Nucleus accumbens (tissue), 56 donors: ENCODE data around the gene PACSIN1.
A peak's percentile ranks its signal among the peaks of the same experiment; 100 is the strongest.

Experiments
- DNase-seq, 56 donors: peaks; one replicate each; lab custom pipeline; 2025; lab: John Stamatoyannopoulos, UW

The PACSIN1 gene

DNA sequence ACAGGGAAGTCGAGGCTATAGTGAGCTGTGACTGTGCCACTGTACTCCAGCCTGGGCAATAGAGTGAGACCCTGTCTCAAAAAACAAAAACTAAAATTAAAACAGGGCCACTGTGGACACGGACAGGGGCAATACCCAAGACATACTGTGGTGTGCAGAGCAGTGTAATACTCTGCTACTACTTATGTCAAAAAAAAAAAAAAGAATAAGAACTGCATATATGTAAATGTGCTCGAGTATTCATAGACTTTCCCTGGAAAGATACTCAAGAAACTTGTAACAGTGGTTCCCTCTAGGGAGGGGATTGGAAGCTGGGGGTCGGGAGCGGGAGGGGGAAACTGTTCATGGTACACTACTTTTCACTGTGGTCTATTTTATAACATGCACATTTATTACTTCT lies 74.3 kb downstream of the PACSIN1 start:
- no peak for DNase-seq

DNA sequence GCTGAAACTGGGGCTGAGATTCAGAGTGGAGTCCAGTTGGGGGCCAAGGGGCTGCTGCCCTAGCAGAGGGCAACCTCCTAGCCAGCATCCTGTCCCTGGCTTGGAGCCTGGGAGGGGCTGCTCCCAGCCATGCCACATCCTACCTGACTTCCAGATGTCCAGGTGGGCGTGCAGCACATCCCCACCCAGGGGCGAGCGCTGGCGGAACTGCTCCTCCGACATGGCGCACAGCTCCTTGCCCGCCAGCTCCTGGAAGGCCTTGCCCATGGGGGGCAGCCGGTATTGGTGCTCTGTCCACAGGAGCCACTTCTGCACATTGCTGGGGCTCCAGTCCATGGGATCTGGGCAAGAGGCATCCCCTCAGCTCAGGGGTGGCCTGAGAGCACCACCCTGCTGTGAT lies 75.0 kb downstream of the PACSIN1 start:
- DNase-seq: no peak

DNA sequence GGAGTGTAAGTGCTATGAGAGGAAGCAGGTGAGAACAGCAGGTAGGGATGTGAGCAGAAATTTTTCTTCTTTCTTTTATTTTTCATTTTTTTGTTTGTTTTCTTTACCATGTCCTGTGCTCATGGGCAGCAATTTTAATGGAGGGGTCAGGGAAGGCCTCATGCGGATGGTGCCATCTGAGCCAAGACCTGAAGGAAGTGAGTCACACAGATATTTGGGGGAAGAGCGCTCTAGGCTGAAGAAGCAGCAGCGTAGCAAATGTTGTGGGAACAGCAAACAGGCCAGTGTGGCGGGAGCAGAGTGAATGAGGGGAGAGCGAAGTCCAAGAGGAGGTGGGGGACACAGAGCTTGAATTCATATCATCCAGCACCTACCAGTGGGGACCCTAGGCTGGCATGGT lies 77.5 kb downstream of the PACSIN1 start:
- no peak for DNase-seq

DNA sequence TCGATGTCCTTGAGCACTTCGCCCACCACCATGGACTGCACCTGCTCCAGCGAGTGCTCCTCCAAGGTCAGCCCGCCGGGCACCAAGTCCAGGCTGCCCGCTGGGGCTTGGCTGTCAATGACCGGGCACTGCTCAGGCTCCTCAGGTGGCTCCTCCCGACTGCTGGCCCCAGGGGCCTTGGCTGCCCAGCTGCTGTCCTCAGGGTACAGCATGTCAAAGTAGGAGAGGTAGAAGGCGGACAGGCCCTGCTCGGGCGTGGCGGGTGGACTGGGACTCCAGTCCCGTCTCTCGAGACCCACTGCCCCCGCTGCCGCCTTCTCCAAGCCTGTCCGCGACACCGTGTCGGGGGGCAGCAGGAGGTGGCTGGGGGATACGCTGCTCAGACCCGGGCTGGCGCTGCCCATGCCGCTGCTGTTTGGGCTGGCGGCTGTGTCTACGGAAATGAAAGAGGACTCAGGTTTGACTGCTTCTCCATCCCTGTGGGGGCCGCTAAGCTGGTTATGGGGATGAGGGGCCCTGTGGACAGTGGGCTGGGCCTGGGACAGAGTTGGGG lies 78.3 kb downstream of the PACSIN1 start:
- no peak for DNase-seq

DNA sequence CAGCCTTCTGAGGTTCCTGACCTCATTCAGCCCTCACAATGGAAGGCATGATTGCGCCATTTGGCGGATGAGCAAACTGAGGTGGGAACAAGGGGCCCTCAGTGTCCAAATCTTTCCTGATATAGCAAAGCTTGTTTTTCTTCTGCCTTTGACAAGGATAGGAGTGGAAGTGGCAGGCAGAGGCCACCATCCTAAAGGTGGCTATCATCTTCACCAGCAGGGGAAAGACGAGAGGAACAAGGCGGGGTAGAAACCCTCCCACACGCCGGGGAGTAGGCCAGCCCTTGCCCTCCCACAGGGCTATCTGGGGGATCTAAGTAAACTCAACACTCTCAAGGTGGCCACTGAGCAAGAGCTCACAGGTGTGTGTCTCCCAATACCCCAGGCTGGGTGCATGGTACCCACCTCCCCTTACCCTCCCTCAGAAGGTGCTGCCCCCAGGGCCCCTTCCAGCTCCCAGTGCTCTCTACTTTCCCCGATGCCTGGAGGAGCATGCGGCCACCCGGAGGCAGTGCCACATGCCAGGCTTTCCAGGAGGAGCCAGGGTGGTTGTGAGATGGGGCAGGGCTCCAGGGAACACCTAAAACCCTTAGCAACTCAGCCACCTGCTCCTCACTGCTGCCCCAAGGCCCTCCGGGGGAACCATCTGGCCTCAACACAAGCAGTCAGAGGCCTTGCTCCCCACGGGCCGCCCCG lies 79.0 kb downstream of the PACSIN1 start:
- no peak for DNase-seq

DNA sequence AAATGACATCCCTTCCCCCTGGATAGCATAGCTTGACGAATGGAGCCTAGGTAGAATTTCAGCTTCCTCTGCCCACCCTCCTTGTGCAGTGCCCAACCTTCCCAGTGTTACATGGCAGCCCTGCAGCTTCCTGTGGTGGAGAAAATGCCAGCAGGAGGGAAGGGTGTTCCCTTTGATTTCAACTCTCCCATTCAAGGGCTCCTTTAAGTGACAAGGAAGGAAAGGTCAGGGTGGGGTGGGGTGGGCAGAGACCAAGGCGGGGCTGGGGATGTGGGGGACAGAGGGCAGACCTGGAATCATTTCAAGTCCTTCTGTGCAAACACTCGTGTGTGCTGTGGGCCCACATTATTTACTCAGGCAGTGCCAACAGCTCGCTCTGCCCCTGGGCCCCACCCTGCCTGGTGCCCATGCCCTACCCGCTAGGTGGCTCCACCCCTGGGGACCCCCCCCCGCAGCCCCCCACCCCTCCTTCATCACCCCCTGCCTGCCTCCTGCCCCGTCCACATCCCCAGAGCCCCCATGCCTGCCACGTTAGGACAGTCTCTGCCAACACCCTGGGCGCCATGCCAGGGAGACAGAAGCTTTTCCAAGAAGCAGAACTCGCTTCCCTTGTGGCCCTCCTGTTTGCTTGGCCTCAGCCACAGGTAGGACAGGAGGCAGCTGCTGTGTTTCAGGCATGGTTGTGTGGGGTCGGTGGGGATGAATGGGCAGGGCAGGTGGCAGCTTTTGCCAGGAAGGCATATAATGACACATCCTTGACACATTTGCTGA lies 80.9 kb downstream of the PACSIN1 start:
- peak in 27 of 56 donors; percentile 2 to 73 (median 26) for DNase-seq

DNA sequence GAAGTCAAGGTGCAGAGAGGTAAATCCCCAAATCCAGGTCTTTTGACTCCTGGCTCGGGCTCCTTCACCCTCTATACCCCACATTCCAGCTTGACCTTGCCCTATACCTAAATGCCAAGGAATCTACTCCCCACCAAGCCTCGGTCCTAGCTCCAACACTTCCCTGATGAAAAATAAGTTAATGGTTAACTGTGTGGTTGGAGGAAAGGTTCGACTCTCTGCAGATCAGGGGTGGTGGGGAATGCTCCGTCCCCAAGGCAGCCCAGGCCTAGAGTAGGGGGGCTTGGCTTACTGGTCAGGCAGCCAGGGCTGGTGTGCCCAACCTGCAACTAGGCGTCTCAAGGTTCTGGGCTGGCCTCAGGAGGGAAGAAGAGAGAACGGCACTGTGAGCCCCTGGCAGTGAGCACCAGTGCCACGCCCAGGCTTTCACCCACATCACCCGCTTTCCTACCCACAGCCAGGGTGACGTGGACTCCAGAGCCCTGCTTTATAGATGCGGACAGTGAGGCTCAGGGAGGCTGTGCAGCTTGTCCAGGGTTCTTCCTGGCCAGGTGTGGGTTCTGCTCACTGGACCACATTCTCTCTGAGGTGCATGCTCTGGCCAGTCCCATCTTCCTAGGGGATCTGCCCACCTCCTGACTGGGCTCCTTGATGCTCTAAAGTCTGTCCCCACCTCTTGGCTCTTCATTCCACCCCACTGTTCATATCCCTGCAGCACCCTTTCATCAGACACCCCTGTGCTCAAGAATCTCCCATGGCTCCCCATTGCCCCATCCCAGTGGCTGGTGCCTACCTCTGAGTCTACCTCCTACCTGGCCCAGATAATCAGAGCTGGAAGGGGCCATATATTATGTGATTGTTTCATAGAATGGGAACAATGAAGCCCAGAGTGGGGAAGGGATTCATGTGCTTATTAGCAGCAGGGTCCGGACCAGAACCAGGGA lies 82.1 kb downstream of the PACSIN1 start:
- no peak for DNase-seq

DNA sequence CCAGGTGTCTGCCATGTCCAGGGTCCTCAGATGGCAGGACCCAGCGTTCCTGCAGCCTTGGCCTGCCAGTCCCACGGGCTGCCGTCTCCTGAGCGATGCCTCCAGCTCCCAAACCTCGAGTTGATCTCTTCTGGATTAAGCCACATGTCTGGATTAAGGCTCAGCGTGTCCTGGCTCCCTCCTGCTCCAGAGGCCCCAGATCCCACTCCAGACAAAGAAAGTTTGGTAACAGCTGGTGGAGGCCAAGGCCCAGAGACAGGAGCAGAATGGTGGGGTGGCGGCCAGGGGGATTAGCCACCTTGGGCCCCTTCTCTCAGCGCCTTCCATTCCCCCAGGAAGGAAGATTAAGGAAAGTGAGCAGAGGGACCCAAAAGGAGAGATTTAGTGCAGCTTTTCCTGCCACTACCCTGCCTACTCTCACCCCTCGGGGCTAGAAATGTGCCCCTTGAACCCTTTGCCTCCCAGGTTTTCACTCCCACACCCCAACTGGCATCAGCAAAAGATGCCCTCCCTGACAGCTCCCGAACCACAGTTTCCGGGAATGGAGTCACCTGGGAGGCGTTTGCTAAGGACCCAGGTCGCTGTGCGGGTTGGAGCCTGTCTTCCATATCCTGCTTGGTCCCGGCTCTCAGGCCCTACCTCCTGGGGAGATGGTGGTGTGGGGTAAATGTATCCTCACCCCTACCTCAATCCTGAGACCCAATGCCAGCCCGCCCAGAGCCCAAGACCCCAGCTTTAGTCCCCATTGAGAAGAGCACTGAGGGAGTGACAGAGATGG lies 83.3 kb downstream of the PACSIN1 start:
- DNase-seq: no peak

DNA sequence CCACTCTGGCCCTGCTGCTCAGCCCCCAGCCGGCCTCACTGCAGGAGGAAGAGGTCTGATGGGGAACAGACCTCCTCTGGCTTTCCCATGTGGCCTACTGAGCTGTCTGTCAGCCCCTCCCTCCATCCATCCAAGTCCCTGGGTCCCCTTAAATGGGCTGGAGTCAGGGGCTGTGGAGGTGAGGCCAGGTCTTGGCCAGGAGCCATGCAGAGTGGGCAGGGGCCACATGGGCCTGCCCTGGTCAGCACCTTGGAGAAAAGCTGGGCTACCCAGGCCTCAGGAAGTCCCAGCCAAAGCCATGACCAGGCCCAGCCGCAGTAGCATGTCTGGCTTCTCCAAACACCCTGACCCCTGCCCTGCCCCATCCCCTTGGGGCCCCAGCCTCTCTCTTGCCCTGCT lies 83.9 kb downstream of the PACSIN1 start:
- DNase-seq: no peak

DNA sequence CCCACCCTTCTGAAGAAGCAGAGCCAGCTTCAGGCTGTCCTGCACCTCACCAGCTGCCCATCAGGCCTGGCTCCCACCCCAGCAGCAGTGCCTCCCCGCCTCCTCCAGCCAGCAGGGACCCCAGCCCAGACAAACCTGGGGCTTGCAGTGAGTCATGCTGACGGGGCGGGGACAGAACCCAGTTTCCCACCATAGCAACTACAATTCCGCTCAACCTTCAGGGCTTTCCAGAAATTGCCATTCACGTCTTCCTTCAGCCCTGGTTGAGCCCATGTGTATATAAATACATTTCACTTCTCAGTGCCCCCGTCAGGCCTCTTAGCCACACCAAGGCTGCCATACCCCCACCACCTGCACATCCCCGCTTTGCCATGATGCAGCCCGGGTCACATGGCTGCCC lies 85.8 kb downstream of the PACSIN1 start:
- no peak for DNase-seq

DNA sequence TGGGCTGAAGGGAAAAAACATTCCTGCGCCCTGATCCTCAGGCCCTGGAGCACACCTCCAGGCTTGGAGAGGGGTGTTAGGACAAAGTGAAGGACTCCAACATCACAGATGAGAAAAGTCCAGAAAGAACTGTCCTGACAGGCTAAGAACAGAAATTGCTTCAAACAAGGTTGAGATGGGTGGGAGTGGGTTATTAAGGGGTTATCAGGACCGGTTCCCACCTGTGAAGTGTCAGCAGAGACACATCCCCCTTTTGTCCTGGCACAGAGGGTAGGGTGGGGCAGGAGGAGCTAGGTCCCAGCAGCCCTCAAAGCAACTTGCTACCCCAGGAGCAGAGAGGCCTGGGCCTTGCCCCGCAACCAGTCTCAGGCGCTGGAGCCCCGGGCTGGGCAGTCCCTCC lies 86.7 kb downstream of the PACSIN1 start:
- DNase-seq: no peak

DNA sequence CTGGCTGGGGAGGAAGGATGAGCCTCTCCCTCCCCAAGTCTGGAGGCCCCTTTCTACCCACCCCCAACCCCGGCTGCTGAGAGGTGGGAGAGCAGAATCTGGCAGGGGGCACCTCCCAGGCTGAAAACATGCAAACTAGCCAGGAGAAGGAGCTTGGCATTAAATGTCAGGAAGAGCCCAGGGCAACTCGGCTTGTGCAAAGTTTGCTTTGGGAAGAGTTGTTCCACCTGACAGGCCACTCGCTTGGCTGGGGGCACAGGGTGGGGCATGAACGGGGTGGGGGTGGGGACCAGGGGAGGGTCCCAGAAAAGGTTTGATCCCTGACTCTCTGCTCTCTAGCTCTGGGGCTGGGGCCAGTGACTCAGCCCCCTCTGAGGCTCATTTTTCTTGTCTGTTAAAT lies 87.3 kb downstream of the PACSIN1 start:
- DNase-seq: no peak

DNA sequence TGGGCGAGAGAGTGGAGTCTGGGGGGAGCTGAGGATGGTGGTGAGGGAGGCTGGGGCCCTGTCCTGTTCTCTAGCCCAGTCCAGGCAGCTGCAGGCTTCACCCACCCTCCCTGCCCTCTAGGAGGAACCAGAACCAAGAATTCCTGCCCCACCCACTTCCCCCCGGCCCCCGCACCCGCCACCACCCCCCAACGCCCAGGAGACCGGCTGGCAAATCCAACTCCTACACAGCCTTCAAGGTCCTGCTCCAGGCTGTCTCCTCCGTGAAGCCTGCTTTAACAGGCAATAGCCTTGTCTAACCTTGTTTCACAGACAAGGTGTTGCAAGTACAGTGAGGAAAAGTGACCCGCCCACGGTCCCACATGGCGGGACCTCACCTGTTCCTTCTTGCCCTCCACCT lies 87.9 kb downstream of the PACSIN1 start:
- DNase-seq: no peak

DNA sequence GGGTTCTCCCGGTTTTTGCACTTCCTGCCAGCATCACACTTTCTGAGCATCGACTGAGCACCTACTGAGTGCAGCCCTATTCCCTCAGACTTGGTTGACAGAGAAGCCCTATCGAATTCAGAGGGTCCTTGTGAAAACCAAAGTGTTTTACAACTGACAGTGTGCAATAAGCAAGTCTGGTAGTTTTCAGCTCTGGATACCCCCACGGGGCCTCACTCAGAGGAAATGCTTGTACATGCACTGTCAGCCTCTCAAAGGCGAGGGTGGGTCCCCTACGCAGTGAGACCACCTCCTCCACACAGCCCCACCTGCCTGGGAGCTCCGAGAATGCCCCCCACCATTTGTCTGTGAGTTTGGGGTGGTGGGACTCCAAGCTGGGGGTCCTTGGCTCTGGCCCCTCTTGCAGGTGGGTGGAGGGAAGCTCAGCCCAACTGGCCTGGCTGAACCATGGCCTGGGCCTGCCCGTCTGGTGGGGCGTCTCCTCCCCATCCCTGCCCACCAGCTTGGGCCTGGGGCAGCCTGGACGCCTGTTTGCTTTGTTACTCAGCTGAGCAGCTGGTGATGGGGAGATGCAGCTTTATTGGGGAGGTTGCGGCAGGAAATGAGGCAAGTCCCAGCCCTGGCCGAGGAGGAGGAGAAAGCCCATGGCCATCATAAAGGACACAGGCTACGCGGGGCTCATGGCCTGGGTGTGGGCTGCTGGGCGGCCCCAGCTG lies 88.6 kb downstream of the PACSIN1 start:
- DNase-seq: no peak

DNA sequence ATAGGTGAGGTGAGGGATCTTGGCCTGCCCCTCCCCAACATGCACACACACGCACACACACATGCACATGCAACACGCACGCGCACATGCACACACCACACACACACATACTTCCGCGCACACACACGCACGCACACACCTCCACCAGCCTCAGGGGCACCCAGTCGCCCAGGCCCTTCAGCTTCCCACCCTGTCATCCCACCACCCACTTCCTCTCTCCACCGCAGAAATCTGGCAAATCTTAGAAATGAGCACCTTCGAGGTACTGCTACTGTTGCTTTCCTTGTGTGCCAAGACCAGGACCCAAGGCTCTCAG lies 89.1 kb downstream of the PACSIN1 start:
- DNase-seq: no peak

DNA sequence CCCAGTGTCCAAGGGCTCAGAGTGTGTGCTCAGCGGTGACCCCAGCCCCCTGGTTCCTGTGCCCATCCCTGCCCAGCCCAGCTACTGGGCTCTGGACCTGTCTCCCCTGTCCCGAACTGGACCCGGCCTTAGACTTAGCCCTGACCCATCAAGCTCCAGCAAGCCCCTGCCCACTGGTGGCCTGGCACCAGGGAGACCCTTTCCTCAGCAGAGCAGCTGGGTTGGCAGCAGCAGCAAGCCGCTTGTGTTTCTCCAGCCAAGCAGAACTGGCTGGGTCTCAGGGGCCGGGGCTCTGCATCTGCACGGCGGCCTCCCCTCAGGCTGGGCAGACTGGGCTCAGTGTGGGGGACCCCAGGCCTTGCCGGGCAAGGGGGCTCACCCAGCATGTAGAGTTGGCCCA lies 89.5 kb downstream of the PACSIN1 start:
- no peak for DNase-seq

DNA sequence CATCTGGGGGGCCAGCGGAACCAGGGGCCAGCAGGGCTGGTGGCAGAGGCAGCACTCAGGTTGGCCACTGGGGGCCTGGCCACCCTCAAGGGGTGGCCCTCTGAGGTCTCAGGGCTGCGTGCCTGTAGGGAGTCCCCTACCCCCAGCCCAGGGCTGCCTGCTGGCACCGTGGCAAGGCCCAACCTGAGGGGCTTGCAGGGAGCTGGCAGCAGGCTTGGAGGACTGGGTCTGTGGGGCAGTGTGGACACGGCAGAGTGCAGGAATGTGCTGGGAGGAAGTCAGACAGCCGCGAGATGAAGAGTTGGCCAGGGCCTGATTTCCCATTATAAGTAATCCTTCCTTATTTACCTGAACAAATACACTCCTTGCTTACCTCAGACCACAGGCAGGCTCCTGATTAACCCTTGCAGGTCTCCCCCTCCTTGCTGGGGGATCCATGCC lies 90.2 kb downstream of the PACSIN1 start, which contains the start of gene SPDEF:
Gene SPDEF, minus strand, starts transcription at position 299 of the 441 bp plus-strand sequence. CDS start 11,874 bp downstream, outside the sequence.
- DNase-seq: no peak

DNA sequence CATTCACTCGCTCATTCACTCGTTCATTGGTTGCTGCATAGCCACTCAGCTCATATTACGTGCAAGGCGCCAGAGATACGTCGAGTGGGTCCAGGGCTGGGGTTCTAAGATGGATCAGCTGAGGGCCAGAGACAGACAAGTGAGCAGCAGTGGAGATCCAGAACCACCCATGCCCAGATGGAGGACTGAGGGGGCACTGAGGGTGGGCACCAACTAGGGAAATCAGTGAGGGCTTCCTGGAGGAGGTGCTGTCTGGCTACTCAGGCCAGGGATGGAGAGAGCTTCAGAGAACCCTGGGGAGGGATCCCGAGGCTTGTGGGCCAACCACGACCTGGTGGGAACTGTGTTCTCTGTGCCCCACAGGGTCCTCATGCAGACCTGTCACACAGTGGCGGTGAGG lies 90.6 kb downstream of the PACSIN1 start:
- no peak for DNase-seq

DNA sequence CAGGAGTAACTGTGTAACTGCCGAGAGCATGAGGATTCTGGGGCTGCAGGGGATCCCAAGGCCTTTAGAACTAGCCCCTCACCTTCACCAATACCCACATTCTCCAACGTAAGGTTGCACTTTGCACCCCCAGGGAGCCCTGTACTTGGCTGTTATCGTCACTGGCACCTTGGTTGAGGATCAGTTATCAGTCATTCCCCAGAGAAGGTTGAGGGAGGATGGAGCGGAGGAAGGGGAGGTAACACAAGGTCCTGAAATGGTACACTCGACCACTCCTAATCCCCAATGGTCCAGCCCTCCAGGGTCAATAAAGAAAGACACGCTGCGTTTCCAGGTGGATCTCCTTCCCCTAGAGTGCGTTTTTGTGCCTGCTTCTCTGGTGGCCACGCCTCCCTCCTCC lies 91.4 kb downstream of the PACSIN1 start:
- DNase-seq: no peak
